ENCODE results near the gene BBLN.

- TF ChIP-seq CTCF (IDR thresholded peaks at IDR 0.05; ENCODE audit: poor library complexity, severe bottlenecking) (no peak), TAF1 (IDR thresholded peaks at IDR 0.05; ENCODE audit: low read depth) (no peak), SMC3 (conservative IDR thresholded peaks at IDR 0.05; ENCODE audit: poor library complexity) (no peak), REST (IDR thresholded peaks at IDR 0.05; ENCODE audit: borderline replicate concordance) (no peak), EZH2 (IDR thresholded peaks at IDR 0.05; ENCODE audit: borderline replicate concordance, insufficient read depth, low read length, poor library complexity, severe bottlenecking) (no peak), EP300 (conservative IDR thresholded peaks at IDR 0.05; ENCODE audit: poor library complexity, severe bottlenecking) (no peak)
These were observed 46.4 kb downstream of the BBLN start for GRCh38 chr9:128206484-128206883.

Measured in neural cell (in vitro differentiated cells).